Activated CD4-positive, alpha-beta T cell treated with anti-CD3 and anti-CD28 coated beads for 36 hours (primary cell): ENCODE data around the gene CDH23. TPM values are rescaled to one million over a fixed set of nuclear protein-coding genes. Genes with fewer than 3 reads are reported as not detected.
A peak's percentile ranks its signal among the peaks of the same experiment; 100 is the strongest.

Experiments used
- ATAC-seq: fragments of 200-7000 bp; cut with Tn5 transposase; one replicate; pipeline ENCODE4 v1.10.0; 2021; ENCODE audit warnings: mild to moderate bottlenecking, moderate library complexity
- CTCF ChIA-PET: fragments of 350-600 bp; sonication (Branson Sonifier 250); formaldehyde crosslinking; loops from one replicate; lab custom pipeline; 2021; ENCODE audit warnings: antibody characterized with exemption; lab: Charles Lee
- POLR2A ChIA-PET: fragments of 350-600 bp; sonication (Branson Sonifier 250); formaldehyde crosslinking; loops from one replicate; lab custom pipeline; 2021; ENCODE audit warnings: antibody characterized with exemption, inconsistent platforms; lab: Charles Lee
- DNase-seq: peaks from one replicate; pipeline ENCODE4 v3.0.0-alpha.2; 2020
- H3K27ac Mint-ChIP-seq: one replicate; pipeline ENCODE4 v1.8.0; 2021; ENCODE audit warnings: mixed read lengths
- H3K27me3 Mint-ChIP-seq: one replicate; pipeline ENCODE4 v1.8.0; 2021; ENCODE audit warnings: mixed read lengths
- H3K36me3 Mint-ChIP-seq: one replicate; pipeline ENCODE4 v1.8.0; 2021; ENCODE audit warnings: low read depth, mixed read lengths
- H3K4me1 Mint-ChIP-seq: one replicate; pipeline ENCODE4 v1.8.0; 2021; ENCODE audit warnings: mixed read lengths
- H3K4me3 Mint-ChIP-seq: one replicate; pipeline ENCODE4 v1.8.0; 2021; ENCODE audit warnings: mild to moderate bottlenecking, moderate library complexity, mixed read lengths
- H3K9me3 Mint-ChIP-seq: one replicate; pipeline ENCODE4 v1.8.0; 2021; ENCODE audit warnings: low read depth, mixed read lengths
- intact Hi-C, 2 experiments: fragments of 100-400 bp; cut with DNase I in 1 of 2; cut with micrococcal nuclease in 1 of 2; formaldehyde crosslinking; loops; one replicate each; pipeline versions ENCODE4 v1.14.2 to v1.15.1; 2022 to 2024; cut with DNase I, micrococcal nuclease
- total RNA-seq, 2 experiments: library from RNA; stranded (reverse); gene quantifications; one replicate each; pipeline ENCODE4 v1.2.3, GENCODE V29; 2021

Gene CDH23
- total RNA-seq, 2 experiments from 2014 or later, result 1.5 to 1.6 TPM

DNA sequence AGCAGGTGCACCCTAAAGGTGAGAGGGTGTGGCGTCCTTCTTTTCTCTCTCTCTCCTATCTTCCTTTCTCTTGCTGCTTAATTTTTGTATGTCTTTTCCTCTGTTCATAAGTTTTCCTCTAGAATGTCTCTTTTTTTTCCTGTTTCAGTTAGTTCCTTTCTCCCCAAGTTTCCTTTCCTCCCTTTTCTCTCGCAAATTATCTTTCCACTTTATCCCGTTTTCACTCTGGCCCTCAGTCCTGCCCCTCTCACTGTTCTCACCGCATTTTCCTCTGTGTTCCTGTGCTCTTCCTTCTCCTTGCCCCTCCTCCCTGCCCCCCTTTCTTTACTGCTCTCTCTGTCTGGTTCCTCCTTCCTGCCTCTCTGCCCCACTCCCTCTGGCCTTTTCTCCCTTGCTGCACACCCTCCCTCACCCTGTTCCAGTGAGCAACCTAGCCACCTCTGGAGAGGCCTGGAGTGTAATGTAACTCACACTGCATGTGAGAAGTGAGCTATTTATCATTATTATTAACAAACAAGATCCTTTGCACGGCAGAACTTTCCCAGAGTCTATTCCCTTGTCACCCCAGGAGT lies 164.4 kb downstream of the CDH23 start:
- Mint-ChIP-seq H3K27me3 (peaks cover 14% of the 10 kb centered on the region), H3K4me3 (no peak overlapping the region), H3K27ac (no peak overlapping the region), H3K9me3 (no peaks in the 10 kb centered on the region), H3K4me1 (no peaks in the 10 kb centered on the region), H3K36me3 (no peaks in the 10 kb centered on the region)
- DNase-seq (no peak), ATAC-seq (no peak)
- POLR2A ChIA-PET, result no interaction called here
- intact Hi-C loops, result no loop called here
- CTCF ChIA-PET, result no interaction called here

- Mint-ChIP-seq H3K9me3 (no peaks in the 10 kb centered on the region), H3K27me3 (peaks cover 14% of the 10 kb centered on the region), H3K4me3 (no peak overlapping the region), H3K27ac (no peak overlapping the region), H3K36me3 (no peaks in the 10 kb centered on the region), H3K4me1 (no peaks in the 10 kb centered on the region)
- intact Hi-C loops, result no loop called here
- CTCF ChIA-PET, result no interaction called here
- no peak for DNase-seq
- POLR2A ChIA-PET, result no interaction called here
- ATAC-seq, result no peak
These were observed 165.5 kb downstream of the CDH23 start for GRCh38 chr10:71562181-71562580.

GRCh38 chr10:71562904-71563303 lies 166.2 kb downstream of the CDH23 start:
- Mint-ChIP-seq H3K4me1 (no peaks in the 10 kb centered on the region), H3K4me3 (no peak overlapping the region), H3K9me3 (no peaks in the 10 kb centered on the region), H3K36me3 (no peaks in the 10 kb centered on the region), H3K27ac (no peak overlapping the region), H3K27me3 (peaks cover 14% of the 10 kb centered on the region)
- intact Hi-C loops, result no loop called here
- ATAC-seq, result no peak
- ChIA-PET CTCF (no interaction called here), POLR2A (no interaction called here)
- DNase-seq, result no peak

DNA sequence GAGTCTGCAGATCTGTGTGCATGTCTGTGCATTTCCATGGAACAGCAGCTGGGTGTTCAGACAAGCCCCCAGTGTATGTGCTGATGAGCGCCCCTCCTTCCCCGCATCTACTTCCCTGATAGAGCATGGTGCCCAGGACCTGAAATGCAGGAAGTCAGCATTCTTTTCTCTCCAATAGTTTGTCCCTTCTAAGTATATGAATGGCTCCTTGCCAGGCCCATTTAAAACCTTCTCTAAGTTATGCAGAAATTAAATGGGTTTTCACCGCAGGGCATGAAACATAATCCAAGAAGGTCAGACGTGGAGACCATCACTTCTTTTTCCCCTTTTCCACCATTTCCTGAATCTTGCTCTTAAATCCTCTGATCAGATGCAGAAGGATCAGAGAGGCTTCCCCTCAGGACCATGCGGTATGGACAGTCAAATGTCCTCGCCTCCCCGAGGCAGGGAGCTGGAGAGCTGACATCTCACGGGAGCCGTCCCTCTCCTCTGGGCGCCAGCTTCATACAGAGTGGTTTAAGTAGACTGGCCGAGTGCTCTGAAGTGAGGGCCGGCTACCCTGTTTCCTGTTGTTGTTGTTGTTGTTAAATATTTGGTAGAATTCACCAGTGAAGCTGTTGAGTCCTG lies 167.6 kb downstream of the CDH23 start:
- Mint-ChIP-seq H3K36me3 (no peaks in the 10 kb centered on the region), H3K9me3 (no peaks in the 10 kb centered on the region), H3K27me3 (peaks cover 11% of the 10 kb centered on the region), H3K4me1 (no peaks in the 10 kb centered on the region), H3K4me3 (no peak overlapping the region), H3K27ac (no peak overlapping the region)
- intact Hi-C loops, result no loop called here
- POLR2A ChIA-PET, result interaction anchor here (0.6 kb wide), 1 partner anchor 66 kb away, joined by 3 read pairs; no protein-coding TSS in a partner anchor
- DNase-seq (no peak), ATAC-seq (no peak)
- CTCF ChIA-PET, result interaction anchor here (0.7 to 1.1 kb wide), 3 partner anchors 13 to 639 kb away, joined by 3 to 6 read pairs (median 3); no protein-coding TSS in a partner anchor

- H3K4me3 Mint-ChIP-seq, result no peak overlapping the region
- no peak for ATAC-seq
- CTCF ChIA-PET, result interaction anchor here (0.9 to 1.2 kb wide), 4 partner anchors 17 to 180 kb away, joined by 3 to 6 read pairs (median 3); no protein-coding TSS in a partner anchor
- intact Hi-C loops, result no loop called here
- no peak for DNase-seq
- H3K9me3 Mint-ChIP-seq, result no peaks in the 10 kb centered on the region
- peaks cover 7% of the 10 kb centered on the region for H3K27me3 Mint-ChIP-seq
- POLR2A ChIA-PET, result no interaction called here
- H3K27ac Mint-ChIP-seq, result no peak overlapping the region
- H3K4me1 Mint-ChIP-seq, result no peaks in the 10 kb centered on the region
- H3K36me3 Mint-ChIP-seq, result no peaks in the 10 kb centered on the region
These were observed 168.7 kb downstream of the CDH23 start for GRCh38 chr10:71565284-71566000.

GRCh38 chr10:71567006-71567405 lies 170.3 kb downstream of the CDH23 start:
- no peaks in the 10 kb centered on the region for H3K27me3 Mint-ChIP-seq
- CTCF ChIA-PET, result interaction anchor here (0.8 to 3.9 kb wide), 4 partner anchors 11 to 248 kb away, joined by 3 to 21 read pairs (median 4); partner anchors contain the start of gene SLC29A3
- intact Hi-C loops, result no loop called here
- no peak overlapping the region for H3K4me3 Mint-ChIP-seq
- H3K9me3 Mint-ChIP-seq, result no peaks in the 10 kb centered on the region
- ATAC-seq, result no peak
- H3K36me3 Mint-ChIP-seq, result no peaks in the 10 kb centered on the region
- no peaks in the 10 kb centered on the region for H3K4me1 Mint-ChIP-seq
- DNase-seq, result no peak
- H3K27ac Mint-ChIP-seq, result no peak overlapping the region
- POLR2A ChIA-PET, result no interaction called here

- CTCF ChIA-PET, result interaction anchor here (0.6 to 4.1 kb wide), 24 partner anchors 9 to 260 kb away, joined by 3 to 37 read pairs (median 5); partner anchors contain the start of genes CDH23 and SLC29A3
- ATAC-seq (no peak), DNase-seq (no peak)
- H3K4me3 Mint-ChIP-seq, result no peak overlapping the region
- no peaks in the 10 kb centered on the region for H3K27me3 Mint-ChIP-seq
- POLR2A ChIA-PET, result no interaction called here
- H3K4me1 Mint-ChIP-seq, result no peaks in the 10 kb centered on the region
- H3K9me3 Mint-ChIP-seq, result no peaks in the 10 kb centered on the region
- no peaks in the 10 kb centered on the region for H3K36me3 Mint-ChIP-seq
- H3K27ac Mint-ChIP-seq, result no peak overlapping the region
- intact Hi-C loops, result no loop called here
These were observed 172.3 kb downstream of the CDH23 start for GRCh38 chr10:71568896-71569492.

DNA sequence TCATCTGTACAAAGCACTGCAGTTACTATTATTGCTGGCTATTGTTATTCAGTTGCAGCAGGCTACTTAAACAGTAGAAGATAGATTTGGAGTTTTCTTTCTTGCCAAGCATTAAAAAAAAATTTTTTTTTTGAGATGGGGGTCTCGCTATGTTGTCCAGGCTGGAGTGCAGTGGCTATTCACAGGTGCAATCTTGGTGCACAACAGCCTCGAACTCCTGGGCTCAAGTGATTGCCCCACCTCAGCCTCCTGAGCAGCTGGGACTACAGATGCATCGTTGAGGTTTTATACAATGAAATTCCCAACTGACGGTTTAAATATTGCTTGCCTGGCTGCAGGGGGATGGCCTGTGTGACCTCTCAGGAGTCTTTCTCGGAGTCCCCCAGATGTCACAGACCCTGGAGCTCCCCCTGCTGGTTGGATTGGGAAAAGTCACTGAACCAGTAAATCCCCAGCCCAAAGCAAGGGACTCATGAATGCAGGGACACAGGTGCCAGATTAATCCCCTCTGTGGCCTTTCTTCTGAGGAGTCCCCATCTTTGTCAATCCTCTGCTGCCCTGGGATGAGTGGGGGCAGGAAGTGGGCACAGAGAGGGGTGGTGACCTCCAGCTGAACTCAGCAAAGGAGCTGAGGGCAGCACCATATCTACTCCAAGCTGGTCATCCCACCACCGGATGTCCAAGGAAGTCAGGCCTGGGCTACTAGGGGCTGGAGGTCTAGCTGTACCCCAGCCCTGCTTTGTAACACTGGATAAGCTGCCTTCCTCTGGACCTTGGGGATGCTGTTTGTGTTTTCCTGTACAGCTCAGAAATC lies 173.3 kb downstream of the CDH23 start:
- H3K27me3 Mint-ChIP-seq, result no peaks in the 10 kb centered on the region
- H3K9me3 Mint-ChIP-seq, result no peaks in the 10 kb centered on the region
- no peak overlapping the region for H3K27ac Mint-ChIP-seq
- no peak overlapping the region for H3K4me3 Mint-ChIP-seq
- intact Hi-C loops, result loop anchor here (1.0 to 5.0 kb wide), 5 partner anchors 84 to 256 kb away; partner anchors contain the start of gene CDH23 (in 2 of the 2)
- H3K36me3 Mint-ChIP-seq, result no peaks in the 10 kb centered on the region
- H3K4me1 Mint-ChIP-seq, result no peaks in the 10 kb centered on the region
- ATAC-seq, result peak; percentile 69
- CTCF ChIA-PET, result interaction anchor here (0.5 to 4.1 kb wide), 56 partner anchors 9 to 1702 kb away, joined by 3 to 37 read pairs (median 4); partner anchors contain the start of genes CDH23 and SLC29A3
- DNase-seq, result peak; percentile 89
- POLR2A ChIA-PET, result no interaction called here

- no peak overlapping the region for H3K4me3 Mint-ChIP-seq
- DNase-seq (no peak), ATAC-seq (no peak)
- POLR2A ChIA-PET, result no interaction called here
- CTCF ChIA-PET, result interaction anchor here (0.5 to 4.1 kb wide), 14 partner anchors 15 to 900 kb away, joined by 3 to 37 read pairs (median 6); partner anchors contain the start of genes CDH23 and SLC29A3
- no peak overlapping the region for H3K27ac Mint-ChIP-seq
- H3K27me3 Mint-ChIP-seq, result no peaks in the 10 kb centered on the region
- H3K36me3 Mint-ChIP-seq, result no peaks in the 10 kb centered on the region
- no peaks in the 10 kb centered on the region for H3K9me3 Mint-ChIP-seq
- intact Hi-C loops, result loop anchor here in 1 of 2 experiments (5.0 kb wide), 1 partner anchor 174 kb away; the partner anchor contains the start of gene CDH23
- no peaks in the 10 kb centered on the region for H3K4me1 Mint-ChIP-seq
These were observed 174.9 kb downstream of the CDH23 start for GRCh38 chr10:71571460-71572175.

DNA sequence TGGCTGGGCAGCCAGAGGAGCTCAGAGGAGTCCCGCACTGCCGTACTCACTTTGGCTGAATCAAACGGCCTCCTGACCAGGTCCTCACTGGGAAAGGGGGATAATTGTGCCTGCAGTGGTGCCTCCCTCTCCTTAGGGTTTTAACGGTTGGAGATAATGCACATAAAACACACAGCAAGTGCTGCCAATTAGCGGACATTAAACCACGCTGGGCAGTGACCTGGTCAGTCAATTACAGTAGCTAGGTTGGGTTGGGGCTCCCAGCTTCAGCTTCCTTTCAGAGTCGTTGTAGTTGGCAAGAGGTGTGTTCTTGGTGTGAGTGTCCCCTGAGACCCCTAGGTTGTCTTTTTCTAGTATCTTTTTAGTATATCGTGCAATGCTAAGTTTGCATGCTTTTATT lies 176.2 kb downstream of the CDH23 start:
- Mint-ChIP-seq H3K36me3 (no peaks in the 10 kb centered on the region), H3K9me3 (no peaks in the 10 kb centered on the region), H3K27me3 (no peaks in the 10 kb centered on the region), H3K4me1 (no peaks in the 10 kb centered on the region), H3K27ac (no peak overlapping the region), H3K4me3 (no peak overlapping the region)
- ATAC-seq (no peak), DNase-seq (no peak)
- ChIA-PET CTCF (interaction anchor here (0.6 to 0.8 kb wide), 2 partner anchors 52 to 189 kb away, joined by 4 read pairs; no protein-coding TSS in a partner anchor), POLR2A (no interaction called here)
- intact Hi-C loops, result loop anchor here in 1 of 2 experiments (5.0 kb wide), 1 partner anchor 176 kb away; the partner anchor contains the start of gene CDH23
